CD4-positive, alpha-beta T cell (primary cell): Measurements from ENCODE around the gene NCAPD2. TPM values are rescaled to one million over a fixed set of nuclear protein-coding genes. Genes with fewer than 3 reads are reported as not detected.
A peak's percentile ranks its signal among the peaks of the same experiment; 100 is the strongest.

Experiments used
- ATAC-seq: fragments of 200-7000 bp; cut with Tn5 transposase; one replicate; pipeline ENCODE4 v1.10.0; 2022; ENCODE audit warnings: mild to moderate bottlenecking; ENCODE audit not compliant: poor library complexity
- CTCF ChIA-PET: fragments of 350-600 bp; sonication (Branson Sonifier 250); formaldehyde crosslinking; loops from one replicate; lab custom pipeline; 2021; ENCODE audit warnings: antibody characterized with exemption, inconsistent platforms; lab: Charles Lee
- POLR2A ChIA-PET: fragments of 350-600 bp; sonication (Branson Sonifier 250); formaldehyde crosslinking; loops from one replicate; lab custom pipeline; 2021; ENCODE audit warnings: antibody characterized with exemption, inconsistent platforms; lab: Charles Lee
- DNase-seq, 14 experiments: peaks; one replicate each; pipeline ENCODE4 v3.0.0-alpha.2; 2013 to 2020; ENCODE audit warnings: mixed read lengths in 2 of 14
- H3K27ac ChIP-seq, 2 donors: one replicate each; pipeline versions ENCODE4 v1.5.1 to v1.7.0; 2013; ENCODE audit warnings: low read length in 2 of 2, low read depth in 1 of 2, mild to moderate bottlenecking in 1 of 2
- H3K27me3 ChIP-seq, 2 experiments: 1 replicate in 1 of 2; 2 replicates in 1 of 2; pipeline versions ENCODE4 v1.6.1 to v1.7.0; 2013; ENCODE audit warnings: low read length in 2 of 2, control low read depth in 1 of 2, mild to moderate bottlenecking in 1 of 2, moderate library complexity in 1 of 2; ENCODE audit not compliant: insufficient read depth in 2 of 2, control insufficient read depth in 1 of 2
- H3K36me3 ChIP-seq: one replicate; pipeline ENCODE4 v1.6.1; 2013; ENCODE audit warnings: low read length, control low read depth; ENCODE audit not compliant: insufficient read depth
- H3K4me1 ChIP-seq: one replicate; pipeline ENCODE4 v1.6.1; 2013; ENCODE audit warnings: low read length, control low read depth; ENCODE audit not compliant: insufficient read depth
- H3K4me3 ChIP-seq: one replicate; pipeline ENCODE4 v1.5.1; 2013; ENCODE audit warnings: mild to moderate bottlenecking, low read length, moderate library complexity
- H3K9me3 ChIP-seq, 2 experiments: 1 replicate in 1 of 2; 2 replicates in 1 of 2; pipeline versions ENCODE4 v1.6.1 to v1.7.0; 2013; ENCODE audit warnings: low read length in 2 of 2, mild to moderate bottlenecking in 2 of 2, control low read depth in 1 of 2, moderate library complexity in 1 of 2; ENCODE audit not compliant: control insufficient read depth in 1 of 2, insufficient read depth in 1 of 2
- H3K27ac Mint-ChIP-seq: one replicate; pipeline ENCODE4 v1.8.0; 2020; ENCODE audit warnings: mixed read lengths
- H3K27me3 Mint-ChIP-seq: one replicate; pipeline ENCODE4 v1.8.0; 2021; ENCODE audit warnings: mixed read lengths
- H3K36me3 Mint-ChIP-seq: one replicate; pipeline ENCODE4 v1.8.0; 2021; ENCODE audit warnings: low read depth, mixed read lengths
- H3K4me1 Mint-ChIP-seq: one replicate; pipeline ENCODE4 v1.8.0; 2021; ENCODE audit warnings: low read depth, mixed read lengths
- H3K4me3 Mint-ChIP-seq: one replicate; pipeline ENCODE4 v1.8.0; 2020; ENCODE audit warnings: mild to moderate bottlenecking, mixed read lengths
- H3K9me3 Mint-ChIP-seq: one replicate; pipeline ENCODE4 v1.8.0; 2020; ENCODE audit warnings: mixed read lengths
- CTCF ChIP-seq: fragments of 200-600 bp; IDR thresholded peaks from one replicate; pipeline ENCODE4 v1.8.0; 2022; ENCODE audit warnings: antibody characterized with exemption, mild to moderate bottlenecking
- intact Hi-C, 2 experiments: fragments of 100-400 bp; cut with DNase I in 1 of 2; cut with micrococcal nuclease in 1 of 2; formaldehyde crosslinking; loops; one replicate each; pipeline versions ENCODE4 v1.15.1 to v1.9.0; 2023 to 2025; cut with DNase I, micrococcal nuclease
- total RNA-seq, 174 experiments: library from RNA in 2 of 174; stranded (reverse) in 2 of 174; gene quantifications; one replicate each; pipeline ENCODE4 v1.2.3 and lab custom pipeline; 2021 to 2026

The NCAPD2 gene
- total RNA-seq, 2 experiments from 2014 or later: 13.7 to 14.9 TPM

- Histone ChIP-seq H3K4me3 (no peak overlapping the region), H3K27ac (no peak overlapping the region), H3K27me3 (no peaks in the 10 kb centered on the region), H3K36me3 (peaks cover 75% of the 10 kb centered on the region), H3K9me3 (no peaks in the 10 kb centered on the region), H3K4me1 (peaks cover 41% of the 10 kb centered on the region)
- DNase-seq (peak in 9 of 14 experiments; percentile 23 to 71 (median 44)), ATAC-seq (no peak)
- Mint-ChIP-seq H3K36me3 (peaks cover 80% of the 10 kb centered on the region), H3K4me1 (peaks cover 45% of the 10 kb centered on the region), H3K27ac (peak overlapping the region; percentile 98), H3K27me3 (no peaks in the 10 kb centered on the region), H3K9me3 (no peaks in the 10 kb centered on the region), H3K4me3 (peak overlapping the region; percentile 100)
- peak; percentile 42 for TF ChIP-seq CTCF
- POLR2A ChIA-PET: interaction anchor here (0.6 to 1.3 kb wide), 3 partner anchors 35 to 282 kb away, joined by 3 to 4 read pairs (median 3); partner anchors contain the start of gene USP5
- CTCF ChIA-PET: interaction anchor here (0.6 to 1.8 kb wide), 8 partner anchors 12 to 303 kb away, joined by 3 to 6 read pairs (median 4); partner anchors contain the start of genes IFFO1, SPSB2 and ZNF384
- intact Hi-C loops: loop anchor here in 1 of 2 experiments (2.0 kb wide), 1 partner anchor 32 kb away; no protein-coding TSS in a partner anchor
Measured at GRCh38 chr12:6570264-6570887, 76.5 kb downstream of the NCAPD2 start.

DNA sequence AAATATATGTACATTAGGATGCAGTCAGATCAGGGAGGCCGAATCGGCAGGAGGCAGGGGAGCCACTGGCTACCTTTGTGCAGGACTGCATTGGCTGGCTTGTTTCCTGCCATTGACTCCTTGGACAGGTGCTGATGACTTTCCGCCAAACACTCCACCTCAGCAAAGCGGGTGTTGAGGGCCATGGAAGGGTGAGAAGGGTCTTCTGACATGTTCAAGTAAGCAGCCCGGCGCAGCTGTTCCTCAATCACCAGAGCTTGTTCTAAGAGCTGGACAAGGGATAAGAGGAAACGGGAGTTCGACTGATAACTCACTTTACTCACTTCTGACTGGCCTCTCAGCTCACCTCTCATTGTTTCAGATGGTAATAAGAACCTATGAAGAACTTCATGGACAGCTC, 79.1 kb downstream of the NCAPD2 start:
- ATAC-seq: no peak
- no peak overlapping the region for H3K27ac ChIP-seq
- H3K9me3 ChIP-seq: no peaks in the 10 kb centered on the region
- peaks cover 84% of the 10 kb centered on the region for H3K36me3 ChIP-seq
- TF ChIP-seq CTCF: no peak
- DNase-seq: no peak
- POLR2A ChIA-PET: interaction anchor here (0.6 to 0.7 kb wide), 2 partner anchors 16 to 404 kb away, joined by 3 to 4 read pairs; no protein-coding TSS in a partner anchor
- H3K9me3 Mint-ChIP-seq: no peaks in the 10 kb centered on the region
- H3K4me1 ChIP-seq: peaks cover 24% of the 10 kb centered on the region
- H3K27me3 ChIP-seq: no peaks in the 10 kb centered on the region
- H3K27ac Mint-ChIP-seq: peak overlapping the region; percentile 49
- peaks cover 81% of the 10 kb centered on the region for H3K36me3 Mint-ChIP-seq
- H3K4me1 Mint-ChIP-seq: peaks cover 21% of the 10 kb centered on the region
- intact Hi-C loops: no loop called here
- H3K4me3 ChIP-seq: no peak overlapping the region
- H3K27me3 Mint-ChIP-seq: no peaks in the 10 kb centered on the region
- H3K4me3 Mint-ChIP-seq: no peak overlapping the region
- CTCF ChIA-PET: interaction anchor here (1.2 kb wide), 1 partner anchor 15 kb away, joined by 6 read pairs; no protein-coding TSS in a partner anchor

- no peak overlapping the region for H3K27ac ChIP-seq
- ATAC-seq (no peak), DNase-seq (no peak)
- H3K36me3 ChIP-seq: peaks cover 92% of the 10 kb centered on the region
- no peak overlapping the region for H3K4me3 ChIP-seq
- no peaks in the 10 kb centered on the region for H3K27me3 Mint-ChIP-seq
- ChIA-PET POLR2A (no interaction called here), CTCF (no interaction called here)
- peaks cover 8% of the 10 kb centered on the region for H3K4me1 Mint-ChIP-seq
- no peaks in the 10 kb centered on the region for H3K9me3 ChIP-seq
- peaks cover 11% of the 10 kb centered on the region for H3K4me1 ChIP-seq
- no peak overlapping the region for H3K4me3 Mint-ChIP-seq
- intact Hi-C loops: no loop called here
- H3K27me3 ChIP-seq: no peaks in the 10 kb centered on the region
- H3K36me3 Mint-ChIP-seq: peaks cover 82% of the 10 kb centered on the region
- TF ChIP-seq CTCF: no peak
- no peak overlapping the region for H3K27ac Mint-ChIP-seq
- H3K9me3 Mint-ChIP-seq: no peaks in the 10 kb centered on the region
Measured at GRCh38 chr12:6574576-6575295, 80.8 kb downstream of the NCAPD2 start.
